Caco-2 (cell line): ENCODE data around the gene MRPL39. TPM values are rescaled to one million over a fixed set of nuclear protein-coding genes. Genes with fewer than 3 reads are reported as not detected.

Source experiments
- Bru-seq: library from RNA; stranded (reverse); fragments of 400-500 nt; gene quantifications from one replicate; lab custom pipeline; 2021; lab: Mats Ljungman, UMichigan
- BruChase-seq, 2 experiments: library from RNA; stranded (reverse); fragments of 400-500 nt; gene quantifications; one replicate each; lab custom pipeline; 2021; lab: Mats Ljungman, UMichigan
- BruUV-seq: library from RNA; stranded (reverse); fragments of 400-500 nt; replicated peaks from 2 replicates; lab custom pipeline; 2021; lab: Mats Ljungman, UMichigan
- CTCF ChIA-PET: fragments of 300-600 bp; sonication (Branson Sonifier 250); formaldehyde crosslinking; loops from one replicate; lab custom pipeline; 2022; ENCODE audit warnings: antibody characterized with exemption; lab: Charles Lee
- POLR2A ChIA-PET: fragments of 300-600 bp; sonication (Branson Sonifier 250); formaldehyde crosslinking; loops from one replicate; lab custom pipeline; 2022; ENCODE audit warnings: antibody characterized with exemption; lab: Charles Lee
- DNase-seq, 2 experiments: peaks; one replicate each; pipeline versions ENCODE4 v3.0.0 to v3.0.0-alpha.2; 2020 to 2022
- H3K27me3 ChIP-seq: replicated peaks from 2 replicates; pipeline ENCODE4 v1.6.0; 2011; ENCODE audit warnings: low read length; ENCODE audit not compliant: control insufficient read depth, insufficient read depth
- H3K36me3 ChIP-seq: 2 replicates; pipeline ENCODE4 v1.5.1; 2011; ENCODE audit warnings: low read length; ENCODE audit not compliant: control insufficient read depth, insufficient read depth
- H3K4me1 ChIP-seq: fragments of 250-450 bp; sonication (Bioruptor Pico); 2 replicates; pipeline ENCODE4 v1.5.1; 2020; ENCODE audit warnings: mild to moderate bottlenecking
- H3K4me3 ChIP-seq: 2 replicates; pipeline ENCODE4 v1.5.1; 2011; ENCODE audit warnings: low read depth, mild to moderate bottlenecking, control low read depth, low read length
- H3K9me3 ChIP-seq: fragments of 250-450 bp; sonication (Bioruptor Pico); 2 replicates; pipeline ENCODE4 v1.5.1; 2020; ENCODE audit warnings: mild to moderate bottlenecking, moderate library complexity
- H3K27ac Mint-ChIP-seq: one replicate; pipeline ENCODE4 v1.8.0; 2022; ENCODE audit warnings: mixed read lengths; ENCODE audit not compliant: unreplicated experiment
- H3K27me3 Mint-ChIP-seq: one replicate; pipeline ENCODE4 v1.8.0; 2022; ENCODE audit warnings: mixed read lengths; ENCODE audit not compliant: insufficient read depth, unreplicated experiment
- H3K36me3 Mint-ChIP-seq: one replicate; pipeline ENCODE4 v1.8.0; 2022; ENCODE audit warnings: mild to moderate bottlenecking, mixed read lengths; ENCODE audit not compliant: insufficient read depth, unreplicated experiment
- H3K4me1 Mint-ChIP-seq: one replicate; pipeline ENCODE4 v1.8.0; 2022; ENCODE audit warnings: low read depth, mixed read lengths; ENCODE audit not compliant: unreplicated experiment
- H3K4me3 Mint-ChIP-seq: one replicate; pipeline ENCODE4 v1.8.0; 2022; ENCODE audit warnings: mild to moderate bottlenecking, moderate library complexity, mixed read lengths; ENCODE audit not compliant: unreplicated experiment
- H3K9me3 Mint-ChIP-seq: one replicate; pipeline ENCODE4 v1.8.0; 2022; ENCODE audit warnings: mixed read lengths; ENCODE audit not compliant: unreplicated experiment
- intact Hi-C: fragments of 100-400 bp; cut with micrococcal nuclease; formaldehyde crosslinking; loops from one replicate; pipeline ENCODE4 v1.10.0; 2022; ENCODE audit not compliant: unreplicated experiment
- long read RNA-seq: library from polyadenylated mRNA; stranded (forward); transcript quantifications from one replicate; pipeline ENCODE4 v2.0.0, GENCODE V29; 2022
- total RNA-seq: library from RNA; stranded (reverse); gene quantifications from 2 replicates; pipeline ENCODE4 v1.2.3, GENCODE V29; 2022
- TF ChIP-seq, protein P1 (sequence below), 2 experiments: fragments of 200-600 bp in 1 of 2; IDR thresholded peaks; 1 replicate in 1 of 2; 2 replicates in 1 of 2; pipeline versions ENCODE4 v1.5.1 to v1.8.0; 2011 to 2022; ENCODE audit warnings: antibody characterized with exemption in 1 of 2, control low read depth in 1 of 2, inconsistent platforms in 1 of 2, low read depth in 1 of 2, low read length in 1 of 2, mild to moderate bottlenecking in 1 of 2, moderate library complexity in 1 of 2; ENCODE audit not compliant: insufficient read depth in 1 of 2, severe bottlenecking in 1 of 2, unreplicated experiment in 1 of 2

MRPL39 gene
- total RNA-seq (37.3 and 39.8 TPM in 2 replicates), Bru-seq, nascent RNA (percentile 86 among the genes with signal in this experiment), BruChase-seq, experiment 1, labeled RNA remaining after a 2-hour chase (percentile 80 among the genes with signal in this experiment), BruChase-seq, experiment 2, labeled RNA remaining after a 6-hour chase (percentile 79 among the genes with signal in this experiment)
- long read RNA-seq, transcript MRPL39-202 (10 exons, 1,110 nt): major isoform, 73 of 87 reads
- long read RNA-seq, partial matches to known transcripts: 3 of 87 reads
- long read RNA-seq, other reads (novel, unspliced or antisense): 11 of 87 reads

DNA sequence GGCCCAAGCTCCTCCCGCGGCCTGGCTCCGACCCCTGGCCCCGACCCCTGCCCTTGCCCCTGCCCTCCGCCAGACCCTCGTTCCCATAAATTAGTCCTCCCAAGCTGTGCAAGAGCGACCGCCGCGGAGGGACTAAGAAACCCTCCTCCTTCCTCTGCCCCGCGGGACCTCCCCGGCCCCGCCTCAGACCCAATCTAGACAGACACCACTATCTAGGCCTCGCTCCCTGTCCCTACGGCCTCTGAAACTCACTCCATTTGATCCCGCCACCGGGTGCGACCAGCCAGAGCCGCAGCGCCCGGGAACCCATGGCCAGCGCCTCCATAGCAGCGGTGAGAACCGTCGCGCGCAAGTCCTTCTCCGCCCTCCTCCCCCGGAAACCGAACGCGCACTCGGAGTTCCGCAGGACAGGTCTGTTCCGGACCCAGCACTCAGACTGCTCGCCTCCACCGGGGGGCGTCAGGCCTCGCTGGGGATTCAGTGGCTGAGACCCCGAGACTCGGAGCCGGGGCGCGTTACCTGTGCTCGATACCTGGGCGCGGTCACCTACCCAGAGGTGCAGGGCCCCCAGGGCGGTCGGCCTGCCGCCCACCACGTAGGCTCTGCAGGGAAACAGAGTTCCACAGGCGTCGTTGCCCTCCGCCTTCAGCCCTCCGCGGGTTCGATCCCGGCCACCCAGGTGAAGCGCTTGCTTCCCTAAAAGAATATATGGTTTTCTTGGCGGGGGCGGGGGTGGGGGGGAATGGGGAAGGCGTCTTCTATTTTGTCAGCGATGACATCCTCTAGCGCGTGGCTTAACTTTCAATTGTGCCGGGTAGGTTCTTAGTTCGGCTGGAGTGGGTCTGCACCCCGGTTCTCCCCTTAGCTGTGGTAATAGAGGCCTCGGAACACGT, at the start of gene MRPL39:
Gene MRPL39, minus strand, starts transcription at position 331 of the 893 bp plus-strand sequence. Its CDS starts 6 bp downstream, at position 325.
- H3K4me1 ChIP-seq: no peaks in the 10 kb centered on the region
- POLR2A ChIA-PET: no interaction called here
- no peaks in the 10 kb centered on the region for H3K27me3 ChIP-seq
- H3K27me3 Mint-ChIP-seq: no peaks in the 10 kb centered on the region
- peaks cover 18% of the 10 kb centered on the region for H3K36me3 Mint-ChIP-seq
- H3K9me3 Mint-ChIP-seq: no peaks in the 10 kb centered on the region
- peak within 1 kb of the TSS; percentile 84 for H3K4me3 Mint-ChIP-seq
- H3K4me1 Mint-ChIP-seq: no peaks in the 10 kb centered on the region
- peak within 1 kb of the TSS; percentile 94 for H3K27ac Mint-ChIP-seq
- H3K36me3 ChIP-seq: no peaks in the 10 kb centered on the region; the same call in 1 of the 2 replicates
- H3K9me3 ChIP-seq: no peaks in the 10 kb centered on the region
- no TSS peak for BruUV-seq
- peak within 1 kb of the TSS; percentile 49 for H3K4me3 ChIP-seq
- CTCF ChIA-PET: interaction anchor here (1.0 to 1.1 kb wide), 2 partner anchors 9 to 194 kb away, joined by 3 read pairs; no protein-coding TSS in a partner anchor
- DNase-seq: peak; percentile 92
- intact Hi-C loops: loop anchor here (1.0 to 2.0 kb wide), 5 partner anchors 101 to 1109 kb away; partner anchors contain the start of genes ATP5PF and GABPA
- TF ChIP-seq, protein P1, sequence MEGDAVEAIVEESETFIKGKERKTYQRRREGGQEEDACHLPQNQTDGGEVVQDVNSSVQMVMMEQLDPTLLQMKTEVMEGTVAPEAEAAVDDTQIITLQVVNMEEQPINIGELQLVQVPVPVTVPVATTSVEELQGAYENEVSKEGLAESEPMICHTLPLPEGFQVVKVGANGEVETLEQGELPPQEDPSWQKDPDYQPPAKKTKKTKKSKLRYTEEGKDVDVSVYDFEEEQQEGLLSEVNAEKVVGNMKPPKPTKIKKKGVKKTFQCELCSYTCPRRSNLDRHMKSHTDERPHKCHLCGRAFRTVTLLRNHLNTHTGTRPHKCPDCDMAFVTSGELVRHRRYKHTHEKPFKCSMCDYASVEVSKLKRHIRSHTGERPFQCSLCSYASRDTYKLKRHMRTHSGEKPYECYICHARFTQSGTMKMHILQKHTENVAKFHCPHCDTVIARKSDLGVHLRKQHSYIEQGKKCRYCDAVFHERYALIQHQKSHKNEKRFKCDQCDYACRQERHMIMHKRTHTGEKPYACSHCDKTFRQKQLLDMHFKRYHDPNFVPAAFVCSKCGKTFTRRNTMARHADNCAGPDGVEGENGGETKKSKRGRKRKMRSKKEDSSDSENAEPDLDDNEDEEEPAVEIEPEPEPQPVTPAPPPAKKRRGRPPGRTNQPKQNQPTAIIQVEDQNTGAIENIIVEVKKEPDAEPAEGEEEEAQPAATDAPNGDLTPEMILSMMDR (IDR thresholded peaks at IDR 0.05; ENCODE audit: insufficient read depth in 1 of 2, low read depth in 1 of 2, low read length in 1 of 2, severe bottlenecking in 1 of 2, unreplicated experiment in 1 of 2): peak; percentile 26 to 73

DNA sequence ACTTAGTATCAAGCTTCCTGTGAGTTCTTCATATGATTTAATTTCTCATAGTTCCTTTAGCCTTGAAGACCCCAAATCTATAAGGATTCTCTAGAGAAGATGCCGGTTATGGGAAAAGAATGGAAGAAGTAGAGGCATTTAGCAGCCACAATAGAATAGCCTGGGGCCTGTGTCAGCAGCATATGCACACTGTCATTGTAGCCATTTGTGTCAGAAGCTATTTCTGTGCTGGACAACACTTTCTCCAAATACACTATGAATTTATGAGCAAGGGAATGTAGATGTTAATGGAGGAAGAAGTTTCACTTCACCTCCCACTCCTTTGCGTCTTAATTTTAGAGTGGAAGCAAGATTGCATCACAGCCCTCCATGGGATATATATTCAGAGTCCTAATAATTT, 49.1 kb upstream of the MRPL39 start:
- POLR2A ChIA-PET: no interaction called here
- no peaks in the 10 kb centered on the region for H3K36me3 ChIP-seq
- no peak for DNase-seq
- no peaks in the 10 kb centered on the region for H3K4me1 Mint-ChIP-seq
- no peaks in the 10 kb centered on the region for H3K9me3 Mint-ChIP-seq
- intact Hi-C loops: no loop called here
- H3K4me3 Mint-ChIP-seq: no peak overlapping the region
- no peak overlapping the region for H3K27ac Mint-ChIP-seq
- no peaks in the 10 kb centered on the region for H3K36me3 Mint-ChIP-seq
- H3K4me3 ChIP-seq: no peak overlapping the region
- H3K4me1 ChIP-seq: no peaks in the 10 kb centered on the region
- no peaks in the 10 kb centered on the region for H3K27me3 ChIP-seq
- H3K27me3 Mint-ChIP-seq: no peaks in the 10 kb centered on the region
- CTCF ChIA-PET: no interaction called here
- no TSS peak for BruUV-seq
- TF ChIP-seq, protein P1 (IDR thresholded peaks at IDR 0.05; ENCODE audit: insufficient read depth in 1 of 2, low read depth in 1 of 2, low read length in 1 of 2, severe bottlenecking in 1 of 2, unreplicated experiment in 1 of 2): no peak
- no peaks in the 10 kb centered on the region for H3K9me3 ChIP-seq

DNA sequence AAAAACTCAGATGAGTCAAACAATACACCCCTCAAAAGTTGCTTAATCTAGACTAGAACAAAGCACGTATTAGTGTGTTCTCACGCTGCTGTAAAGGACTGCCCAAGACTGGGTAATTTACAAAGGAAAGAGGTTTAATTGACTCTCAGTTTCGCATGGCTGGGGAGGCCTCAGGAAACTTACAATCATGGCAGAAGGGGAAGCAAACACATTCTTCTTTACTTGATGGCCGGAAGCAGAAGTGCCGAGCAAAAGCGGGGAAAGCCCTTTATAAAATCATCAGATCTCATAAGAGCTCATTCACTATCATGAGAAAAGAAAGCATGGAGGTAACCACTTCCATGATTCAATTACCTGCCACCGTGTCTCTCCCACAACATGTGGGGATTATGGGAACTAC, 41.9 kb upstream of the MRPL39 start:
- no TSS peak for BruUV-seq
- Mint-ChIP-seq H3K4me1 (no peaks in the 10 kb centered on the region), H3K36me3 (no peaks in the 10 kb centered on the region), H3K27me3 (peaks cover 7% of the 10 kb centered on the region), H3K4me3 (no peak overlapping the region), H3K27ac (no peak overlapping the region), H3K9me3 (no peaks in the 10 kb centered on the region)
- ChIA-PET POLR2A (no interaction called here), CTCF (no interaction called here)
- H3K4me3 ChIP-seq: no peak overlapping the region
- intact Hi-C loops: no loop called here
- no peaks in the 10 kb centered on the region for H3K9me3 ChIP-seq
- H3K4me1 ChIP-seq: no peaks in the 10 kb centered on the region
- no peak for DNase-seq
- TF ChIP-seq, protein P1 (IDR thresholded peaks at IDR 0.05; ENCODE audit: insufficient read depth in 1 of 2, low read depth in 1 of 2, low read length in 1 of 2, severe bottlenecking in 1 of 2, unreplicated experiment in 1 of 2): no peak
- H3K27me3 ChIP-seq: no peaks in the 10 kb centered on the region
- no peaks in the 10 kb centered on the region for H3K36me3 ChIP-seq
